Activated T-cell treated with anti-CD3 and anti-CD28 coated beads for 1 hour (primary cell): ENCODE measurements around the gene ATP7B.

ENCODE experiments used
- DNase-seq: peaks from one replicate; pipeline ENCODE4 v3.0.0-alpha.2; 2020; ENCODE audit warnings: low read depth

ATP7B gene

DNA sequence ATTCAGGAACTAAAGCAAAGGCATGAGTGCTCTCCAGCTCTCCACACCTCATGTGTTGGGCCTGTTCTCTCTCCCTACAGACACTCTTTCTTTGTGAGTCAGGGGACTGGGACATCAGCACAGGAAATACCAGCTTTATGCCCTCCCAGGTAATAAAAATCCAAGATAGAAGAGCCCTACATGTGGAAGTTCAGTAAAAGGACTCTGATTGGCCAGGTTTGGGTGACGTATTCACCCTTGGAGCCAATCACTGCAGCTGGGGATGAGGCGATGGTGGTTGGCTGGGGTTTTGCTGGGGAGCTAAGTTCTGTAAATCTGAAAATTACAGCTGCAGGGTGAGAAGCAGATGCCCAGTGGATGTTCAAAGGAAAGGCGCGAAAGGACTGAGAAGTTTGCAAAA is 117.0 kb downstream of the ATP7B start:
- DNase-seq: no peak

DNA sequence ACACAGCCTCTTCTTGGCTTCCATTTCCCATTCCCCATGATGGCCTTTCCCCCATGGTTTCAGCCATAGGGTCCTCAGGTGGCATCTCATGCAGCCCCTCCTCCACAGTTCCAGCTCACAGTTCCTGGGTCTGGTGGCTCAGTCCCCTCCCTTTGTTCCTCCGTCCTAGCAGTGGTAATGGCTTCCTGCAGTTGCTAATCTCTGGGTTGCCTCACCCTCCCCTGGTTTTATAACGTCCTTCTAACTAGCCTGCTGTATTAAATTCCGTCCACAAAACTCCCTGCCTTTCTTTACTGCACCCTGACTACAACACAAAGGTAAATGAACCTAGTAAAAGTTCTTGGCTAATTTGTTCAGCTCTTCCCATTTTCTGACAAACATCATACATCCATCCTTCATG is 118.6 kb downstream of the ATP7B start:
- no peak for DNase-seq

DNA sequence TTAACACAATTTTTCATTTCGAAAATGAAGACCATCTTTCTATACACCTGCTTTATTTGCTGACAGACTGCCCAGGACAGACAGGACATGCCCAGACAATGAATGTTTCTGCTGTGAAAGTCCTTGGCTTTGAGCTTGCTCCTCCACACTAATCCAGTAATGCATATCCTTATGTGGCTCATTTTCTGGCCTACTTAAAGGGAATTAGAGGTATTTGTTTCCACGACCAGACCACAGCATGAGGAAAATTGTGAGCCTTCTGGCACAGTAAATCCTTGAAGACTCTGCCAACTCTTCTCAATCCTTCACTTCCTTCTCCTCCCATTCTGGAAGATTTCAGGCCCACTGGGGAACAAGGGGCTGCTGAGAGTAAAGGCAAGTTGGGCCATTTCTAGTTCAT is 123.8 kb downstream of the ATP7B start:
- no peak for DNase-seq

DNA sequence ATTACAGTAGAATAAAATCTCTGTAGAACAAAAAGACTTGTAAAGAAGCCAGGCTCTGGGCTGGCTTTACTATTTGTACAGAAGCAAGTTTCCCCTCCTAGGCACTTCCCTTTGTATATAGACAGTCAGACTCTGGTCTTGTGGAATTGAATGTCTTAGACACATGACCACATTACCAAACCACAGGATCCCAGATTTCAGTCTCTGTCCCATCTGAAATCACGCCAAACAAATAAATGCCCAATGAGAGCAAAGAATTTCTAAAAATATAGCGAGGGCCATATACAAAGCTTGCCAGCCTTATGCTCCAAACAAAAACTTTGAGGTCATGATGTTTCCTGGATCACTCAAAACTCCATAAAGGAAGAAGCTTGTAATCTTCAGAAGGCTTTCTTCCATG is 125.6 kb downstream of the ATP7B start:
- no peak for DNase-seq

DNA sequence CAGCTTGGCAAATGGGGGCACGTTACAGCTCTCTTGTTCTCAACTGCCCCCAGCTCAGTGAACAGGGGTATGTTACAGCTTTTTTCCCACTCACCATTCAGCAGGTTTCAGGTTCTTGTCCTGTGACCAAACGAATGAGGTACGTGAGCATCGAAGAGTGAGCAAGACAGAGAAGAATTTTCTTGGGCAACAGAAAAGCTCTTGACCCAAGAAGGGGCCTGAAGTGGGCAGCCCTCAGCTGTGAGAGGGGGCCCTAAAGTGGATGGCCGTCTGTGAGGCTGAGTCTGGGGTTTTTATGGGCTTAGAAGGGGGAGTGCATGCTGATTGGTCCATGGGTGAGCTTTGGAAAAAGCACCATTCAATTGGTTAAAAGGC is 128.0 kb downstream of the ATP7B start:
- DNase-seq: no peak
